H9 (cell line): ENCODE results near the gene FBXL7. TPM values are rescaled to one million over a fixed set of nuclear protein-coding genes. Genes with fewer than 3 reads are reported as not detected.

Experiments used
- DNase-seq: peaks from one replicate; pipeline ENCODE4 v3.0.0-alpha.2; 2017
- H2AFZ ChIP-seq: one replicate; pipeline ENCODE4 v1.6.1; 2013; ENCODE audit warnings: mild to moderate bottlenecking, low read length, control low read depth, moderate library complexity
- H2AK5ac ChIP-seq: 2 replicates; pipeline ENCODE4 v1.6.1; 2013; ENCODE audit warnings: low read length, control low read depth, mixed read lengths; ENCODE audit not compliant: insufficient read length
- H2BK120ac ChIP-seq: one replicate; pipeline ENCODE4 v1.6.1; 2013; ENCODE audit warnings: low read depth, mild to moderate bottlenecking, low read length, control low read depth, inconsistent platforms; ENCODE audit not compliant: poor library complexity, severe bottlenecking
- H2BK12ac ChIP-seq: 2 replicates; pipeline ENCODE4 v1.6.1; 2013; ENCODE audit warnings: low read length, control low read depth, mixed read lengths, low read depth; ENCODE audit not compliant: insufficient read length
- H2BK15ac ChIP-seq: 2 replicates; pipeline ENCODE4 v1.6.1; 2013; ENCODE audit warnings: low read depth, low read length, control low read depth
- H2BK20ac ChIP-seq: one replicate; pipeline ENCODE4 v1.6.1; 2013; ENCODE audit warnings: low read depth, mild to moderate bottlenecking, low read length, control low read depth, inconsistent platforms; ENCODE audit not compliant: poor library complexity, severe bottlenecking
- H2BK5ac ChIP-seq: 2 replicates; pipeline ENCODE4 v1.6.1; 2013; ENCODE audit warnings: low read length, control low read depth, mixed read lengths; ENCODE audit not compliant: insufficient read length
- H3K14ac ChIP-seq: 2 replicates; pipeline ENCODE4 v1.6.1; 2013; ENCODE audit warnings: low read length, control low read depth; ENCODE audit not compliant: insufficient read depth
- H3K18ac ChIP-seq: 2 replicates; pipeline ENCODE4 v1.6.1; 2013; ENCODE audit warnings: low read depth, mild to moderate bottlenecking, mixed read lengths, low read length, control low read depth; ENCODE audit not compliant: insufficient read length
- H3K23ac ChIP-seq: 2 replicates; pipeline ENCODE4 v1.6.1; 2013; ENCODE audit warnings: low read length, control low read depth, mixed read lengths, low read depth; ENCODE audit not compliant: insufficient read length
- H3K23me2 ChIP-seq: 2 replicates; pipeline ENCODE4 v1.6.1; 2013; ENCODE audit warnings: low read depth, mild to moderate bottlenecking, mixed read lengths, low read length, control low read depth; ENCODE audit not compliant: insufficient read length, poor library complexity, severe bottlenecking
- H3K27ac ChIP-seq: 2 replicates; pipeline ENCODE4 v1.5.1; 2013; ENCODE audit warnings: low read length, control low read depth, mixed read lengths, low read depth; ENCODE audit not compliant: insufficient read length
- H3K27me3 ChIP-seq: 2 replicates; pipeline ENCODE4 v1.6.1; 2013; ENCODE audit warnings: low read length, control low read depth, inconsistent platforms; ENCODE audit not compliant: insufficient read depth
- H3K4ac ChIP-seq: 2 replicates; pipeline ENCODE4 v1.6.1; 2013; ENCODE audit warnings: low read depth, mild to moderate bottlenecking, control low read depth, inconsistent platforms, low read length, moderate library complexity
- H3K4me1 ChIP-seq: 2 replicates; pipeline ENCODE4 v1.6.1; 2013; ENCODE audit warnings: low read length, control low read depth, inconsistent platforms; ENCODE audit not compliant: insufficient read depth
- H3K4me2 ChIP-seq: 2 replicates; pipeline ENCODE4 v1.6.1; 2013; ENCODE audit warnings: low read length, control low read depth, mixed read lengths; ENCODE audit not compliant: insufficient read length, insufficient read depth
- H3K56ac ChIP-seq: 2 replicates; pipeline ENCODE4 v1.6.1; 2013; ENCODE audit warnings: low read depth, mild to moderate bottlenecking, mixed read lengths, low read length, control low read depth; ENCODE audit not compliant: insufficient read length
- H3K79me1 ChIP-seq: 2 replicates; pipeline ENCODE4 v1.6.1; 2013; ENCODE audit warnings: low read depth, mild to moderate bottlenecking, moderate library complexity, low read length, control low read depth, inconsistent platforms; ENCODE audit not compliant: insufficient read depth, poor library complexity, severe bottlenecking
- H3K79me2 ChIP-seq: 2 replicates; pipeline ENCODE4 v1.6.1; 2013; ENCODE audit warnings: low read length, control low read depth, inconsistent platforms; ENCODE audit not compliant: insufficient read depth
- H3K9ac ChIP-seq: 2 replicates; pipeline ENCODE4 v1.6.1; 2013; ENCODE audit warnings: low read length, control low read depth, mixed read lengths; ENCODE audit not compliant: insufficient read length; ENCODE audit errors: extremely low read depth
- H3K9me3 ChIP-seq: one replicate; pipeline ENCODE4 v1.6.1; 2013; ENCODE audit warnings: low read depth, low read length, inconsistent platforms; ENCODE audit not compliant: control insufficient read depth
- H3T11ph ChIP-seq: one replicate; pipeline ENCODE4 v1.6.1; 2013; ENCODE audit warnings: mild to moderate bottlenecking, low read length, control low read depth, inconsistent platforms
- H4K20me1 ChIP-seq: one replicate; pipeline ENCODE4 v1.6.1; 2013; ENCODE audit not compliant: control insufficient read depth, insufficient read length, insufficient read depth
- H4K5ac ChIP-seq: 2 replicates; pipeline ENCODE4 v1.6.1; 2013; ENCODE audit warnings: low read depth, mild to moderate bottlenecking, mixed read lengths, low read length, control low read depth; ENCODE audit not compliant: insufficient read length
- H4K8ac ChIP-seq: replicated peaks from 2 replicates; pipeline ENCODE4 v1.6.1; 2013; ENCODE audit warnings: low read length, control low read depth, mixed read lengths, low read depth; ENCODE audit not compliant: insufficient read length
- H4K91ac ChIP-seq: 2 replicates; pipeline ENCODE4 v1.6.1; 2013; ENCODE audit warnings: low read depth, mild to moderate bottlenecking, moderate library complexity, mixed read lengths, low read length, control low read depth; ENCODE audit not compliant: insufficient read length
- H3K27ac Mint-ChIP-seq, 3 experiments: 2 replicates in 2 of 3; 3 replicates in 1 of 3; pipeline ENCODE4 v1.8.0; 2020 to 2021; ENCODE audit warnings: mixed read lengths in 3 of 3, mild to moderate bottlenecking in 1 of 3, moderate library complexity in 1 of 3
- H3K27me3 Mint-ChIP-seq: 2 replicates; pipeline ENCODE4 v1.8.0; 2021; ENCODE audit warnings: low read depth, mild to moderate bottlenecking, moderate library complexity, mixed read lengths
- H3K36me3 Mint-ChIP-seq, 3 experiments: 2 replicates in 2 of 3; 3 replicates in 1 of 3; pipeline ENCODE4 v1.8.0; 2020 to 2021; ENCODE audit warnings: low read depth in 3 of 3, mixed read lengths in 3 of 3; ENCODE audit not compliant: insufficient read depth in 1 of 3
- H3K4me1 Mint-ChIP-seq, 2 experiments: 2 replicates each; pipeline ENCODE4 v1.8.0; 2020; ENCODE audit warnings: mixed read lengths in 2 of 2
- H3K4me3 Mint-ChIP-seq, 2 experiments: 2 replicates in 1 of 2; 3 replicates in 1 of 2; pipeline ENCODE4 v1.8.0; 2020 to 2021; ENCODE audit warnings: mild to moderate bottlenecking in 2 of 2, mixed read lengths in 2 of 2, moderate library complexity in 1 of 2
- H3K9me3 Mint-ChIP-seq, 2 experiments: 2 replicates in 1 of 2; 3 replicates in 1 of 2; pipeline ENCODE4 v1.8.0; 2020; ENCODE audit warnings: mild to moderate bottlenecking in 2 of 2, mixed read lengths in 2 of 2, moderate library complexity in 1 of 2
- CTCF ChIP-seq: fragments of 200-600 bp; sonication (generic); conservative IDR thresholded peaks from 3 replicates; pipeline ENCODE4 v1.8.0; 2021; ENCODE audit warnings: antibody characterized with exemption, mild to moderate bottlenecking
- WGBS: extraction: QIAGEN DNeasy Blood & Tissue Kit; methylation state at CpG from one replicate; pipeline ENCODE4 v1.1.7; 2013; ENCODE audit warnings: missing lambda C conversion rate, low lambda C conversion rate, mixed read lengths; ENCODE audit not compliant: insufficient read length; ENCODE audit errors: extremely low coverage; 5-methylcytosine and 5-hydroxymethylcytosine counted together
- total RNA-seq: library from RNA; stranded (reverse); gene quantifications from 2 replicates; pipeline ENCODE4 v1.2.1, GENCODE V29; 2021

The FBXL7 gene
- total RNA-seq, 1 experiment from 2014 or later = 14.6 TPM

- Histone ChIP-seq H2BK12ac (no peak overlapping the region), H2BK15ac (no peak overlapping the region), H3K79me2 (no peaks in the 10 kb centered on the region), H3K9me3 (no peaks in the 10 kb centered on the region), H3K9ac (no peak overlapping the region), H3K79me1 (no peaks in the 10 kb centered on the region), H2BK5ac (no peak overlapping the region), H3K23ac (no peak overlapping the region), H3K14ac (no peak overlapping the region), H3K27me3 (no peaks in the 10 kb centered on the region), H3K4ac (no peak overlapping the region), H3K27ac (no peak overlapping the region), H4K91ac (no peak overlapping the region), H2AFZ (no peak overlapping the region), H4K8ac (no peak overlapping the region), H3T11ph (no peak overlapping the region), H3K4me2 (no peak overlapping the region), H2BK20ac (no peak overlapping the region), H3K18ac (no peak overlapping the region), H3K4me1 (peaks cover 3% of the 10 kb centered on the region; the same call in 1 of the 2 replicates), H3K23me2 (no peaks in the 10 kb centered on the region), H4K5ac (no peak overlapping the region), H4K20me1 (no peaks in the 10 kb centered on the region), H2BK120ac (no peak overlapping the region), H3K56ac (no peak overlapping the region), H2AK5ac (no peak overlapping the region)
- WGBS = no CpG with 5 or more reads among the region's 2 CpGs
- no peak overlapping the region for H3K27ac Mint-ChIP-seq
- H3K9me3 Mint-ChIP-seq = no peaks in the 10 kb centered on the region; a peak in 1 of 5 replicates
- no peak overlapping the region for H3K4me3 Mint-ChIP-seq
- no peak for TF ChIP-seq CTCF
- H3K36me3 Mint-ChIP-seq = peaks cover 0 to 1% (median 0%) of the 10 kb centered on the region in 3 experiments; a peak in 2 of 7 replicates
- H3K27me3 Mint-ChIP-seq = no peaks in the 10 kb centered on the region
- peaks cover 23 to 28% of the 10 kb centered on the region in 2 experiments for H3K4me1 Mint-ChIP-seq
- DNase-seq = no peak
Measured at GRCh38 chr5:15700373-15700772, 200.4 kb downstream of the FBXL7 start.
